Suprapubic skin (tissue), 4 donors: ENCODE measurements around the gene SMPD3.

Experiments
- POLR2A ChIP-seq, 2 donors: fragments of 450-650 bp; IDR thresholded peaks; one replicate each; pipeline ENCODE4 v1.6.1; 2017; ENCODE audit warnings: antibody characterized with exemption in 2 of 2, mild to moderate bottlenecking in 2 of 2, moderate library complexity in 2 of 2
- POLR2AphosphoS5 ChIP-seq, 3 donors: sonication (generic); formaldehyde crosslinking; IDR thresholded peaks; one replicate each; pipeline ENCODE4 v1.6.1; 2017; ENCODE audit warnings: antibody characterized with exemption in 3 of 3
- TF ChIP-seq, protein P1 (sequence below), 2 donors: fragments of 200-600 bp in 1 of 2; fragments of 450-650 bp in 1 of 2; sonication (generic) in 1 of 2; IDR thresholded peaks; one replicate each; pipeline ENCODE4 v1.5.1; 2016 to 2019; ENCODE audit warnings: antibody characterized with exemption in 2 of 2, mild to moderate bottlenecking in 1 of 2, moderate library complexity in 1 of 2

DNA sequence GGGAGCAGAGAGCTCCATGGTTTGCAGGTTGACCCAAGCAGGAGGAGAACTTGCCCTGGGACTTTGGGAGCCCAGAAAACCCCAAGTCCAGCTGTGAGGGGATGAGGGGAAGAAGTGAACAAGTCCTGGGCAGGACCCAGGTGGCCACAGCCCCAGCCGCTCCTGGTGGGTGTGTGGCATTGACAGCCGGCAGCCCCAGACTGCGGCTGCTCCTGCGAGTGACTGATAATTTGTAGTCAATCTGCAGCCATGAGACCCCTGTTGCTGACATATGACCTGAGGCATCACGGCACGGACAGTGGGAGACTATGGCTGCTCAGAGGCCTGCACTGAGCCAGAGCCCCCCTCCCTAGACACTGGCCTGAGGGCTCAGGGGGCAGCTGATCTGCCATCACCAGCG is 71.1 kb downstream of the SMPD3 start:
- TF ChIP-seq, protein P1, sequence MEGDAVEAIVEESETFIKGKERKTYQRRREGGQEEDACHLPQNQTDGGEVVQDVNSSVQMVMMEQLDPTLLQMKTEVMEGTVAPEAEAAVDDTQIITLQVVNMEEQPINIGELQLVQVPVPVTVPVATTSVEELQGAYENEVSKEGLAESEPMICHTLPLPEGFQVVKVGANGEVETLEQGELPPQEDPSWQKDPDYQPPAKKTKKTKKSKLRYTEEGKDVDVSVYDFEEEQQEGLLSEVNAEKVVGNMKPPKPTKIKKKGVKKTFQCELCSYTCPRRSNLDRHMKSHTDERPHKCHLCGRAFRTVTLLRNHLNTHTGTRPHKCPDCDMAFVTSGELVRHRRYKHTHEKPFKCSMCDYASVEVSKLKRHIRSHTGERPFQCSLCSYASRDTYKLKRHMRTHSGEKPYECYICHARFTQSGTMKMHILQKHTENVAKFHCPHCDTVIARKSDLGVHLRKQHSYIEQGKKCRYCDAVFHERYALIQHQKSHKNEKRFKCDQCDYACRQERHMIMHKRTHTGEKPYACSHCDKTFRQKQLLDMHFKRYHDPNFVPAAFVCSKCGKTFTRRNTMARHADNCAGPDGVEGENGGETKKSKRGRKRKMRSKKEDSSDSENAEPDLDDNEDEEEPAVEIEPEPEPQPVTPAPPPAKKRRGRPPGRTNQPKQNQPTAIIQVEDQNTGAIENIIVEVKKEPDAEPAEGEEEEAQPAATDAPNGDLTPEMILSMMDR (IDR thresholded peaks at IDR 0.05) = no peak
- TF ChIP-seq POLR2AphosphoS5 (IDR thresholded peaks at IDR 0.05) (no peak), POLR2A (IDR thresholded peaks at IDR 0.05) (no peak)
